Vagina (tissue), 2 donors: ENCODE results near the gene CBX4.

Experiments
- CTCF ChIP-seq, 3 experiments: fragments of 450-650 bp in 2 of 3; fragments of 200-600 bp in 1 of 3; sonication (generic) in 1 of 3; IDR thresholded peaks; one replicate each; pipeline ENCODE4 v1.5.1; 2017 to 2019; ENCODE audit warnings: antibody characterized with exemption in 3 of 3, mild to moderate bottlenecking in 2 of 3, moderate library complexity in 2 of 3
- POLR2A ChIP-seq, 2 donors: fragments of 450-650 bp; IDR thresholded peaks; one replicate each; pipeline ENCODE4 v1.6.1; 2017; ENCODE audit warnings: antibody characterized with exemption in 2 of 2, mild to moderate bottlenecking in 2 of 2, moderate library complexity in 2 of 2
- POLR2AphosphoS5 ChIP-seq, 2 donors: sonication (generic); formaldehyde crosslinking; IDR thresholded peaks; one replicate each; pipeline ENCODE4 v1.9.0; 2017; ENCODE audit warnings: antibody characterized with exemption in 2 of 2, mild to moderate bottlenecking in 2 of 2, low read depth in 1 of 2; ENCODE audit not compliant: insufficient read depth in 1 of 2

DNA sequence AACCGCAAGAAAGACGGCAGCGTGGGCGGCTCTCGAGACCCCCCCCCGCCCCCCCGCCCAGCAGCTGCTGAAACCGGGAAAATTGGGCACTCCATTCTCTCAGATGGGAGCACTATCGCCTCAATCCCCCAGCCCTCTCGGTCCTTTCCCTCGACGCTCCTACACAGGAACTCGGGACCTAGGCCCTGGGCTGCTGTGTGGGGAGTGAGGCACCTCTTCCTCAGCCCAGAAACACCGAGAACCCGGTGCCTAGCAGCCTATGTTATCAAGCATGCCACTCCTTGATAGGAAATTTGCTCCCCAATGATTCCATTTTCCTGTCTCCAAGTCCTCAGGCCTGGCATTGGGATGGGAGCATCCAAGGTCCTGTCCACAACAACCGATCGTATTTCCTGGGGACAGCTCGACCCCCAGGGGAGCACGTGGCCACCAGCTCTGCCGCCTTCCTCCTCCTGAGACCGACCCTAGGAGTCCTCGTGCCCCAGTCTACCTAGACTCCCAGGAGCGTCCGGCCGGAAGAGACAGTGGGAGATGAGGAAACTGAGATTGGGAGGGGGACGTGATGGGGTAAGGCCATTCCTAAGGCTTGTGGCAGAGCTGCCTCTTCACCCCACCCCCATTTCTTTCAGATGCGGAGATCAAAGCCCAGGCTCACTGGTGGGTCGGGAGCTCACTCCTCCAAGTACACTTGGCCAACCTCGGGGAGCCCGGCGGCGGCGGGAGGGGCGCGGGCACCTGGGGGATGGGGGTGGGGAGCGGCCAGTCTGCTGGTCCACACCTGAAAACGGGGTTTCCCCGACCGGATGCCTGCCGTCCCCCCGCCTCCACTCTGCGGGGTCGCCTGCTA, 24.9 kb downstream of the CBX4 start:
- TF ChIP-seq CTCF (IDR thresholded peaks at IDR 0.05) (no peak), POLR2A (IDR thresholded peaks at IDR 0.05) (no peak), POLR2AphosphoS5 (IDR thresholded peaks at IDR 0.05; ENCODE audit: insufficient read depth in 1 of 2, low read depth in 1 of 2) (no peak)
